ENCODE measurements around the gene KRT32.

Gene KRT32

GRCh38 chr17:41491476-41491875, 24.3 kb upstream of the KRT32 start:
- TF ChIP-seq TAF1 (IDR thresholded peaks at IDR 0.05; ENCODE audit: low read depth) (no peak), CEBPB (IDR thresholded peaks at IDR 0.05) (no peak), REST (IDR thresholded peaks at IDR 0.05; ENCODE audit: low read depth) (no peak), NFIC (IDR thresholded peaks at IDR 0.05) (no peak), CREB1 (IDR thresholded peaks at IDR 0.05; ENCODE audit: low read depth) (no peak), FOXM1 (IDR thresholded peaks at IDR 0.05; ENCODE audit: borderline replicate concordance, low read depth) (no peak), MAX (IDR thresholded peaks at IDR 0.05) (no peak), ZBTB7A (IDR thresholded peaks at IDR 0.05; ENCODE audit: low read depth) (no peak), EGR1 (IDR thresholded peaks at IDR 0.05) (no peak), TEAD4 (IDR thresholded peaks at IDR 0.05) (no peak), RAD21 (IDR thresholded peaks at IDR 0.05; ENCODE audit: low read depth) (no peak), EP300 (IDR thresholded peaks at IDR 0.05; ENCODE audit: borderline replicate concordance) (no peak), TCF12 (IDR thresholded peaks at IDR 0.05; ENCODE audit: low read depth) (no peak), YY1 (IDR thresholded peaks at IDR 0.05; ENCODE audit: low read depth) (no peak)
- TF ChIP-seq, protein P1, sequence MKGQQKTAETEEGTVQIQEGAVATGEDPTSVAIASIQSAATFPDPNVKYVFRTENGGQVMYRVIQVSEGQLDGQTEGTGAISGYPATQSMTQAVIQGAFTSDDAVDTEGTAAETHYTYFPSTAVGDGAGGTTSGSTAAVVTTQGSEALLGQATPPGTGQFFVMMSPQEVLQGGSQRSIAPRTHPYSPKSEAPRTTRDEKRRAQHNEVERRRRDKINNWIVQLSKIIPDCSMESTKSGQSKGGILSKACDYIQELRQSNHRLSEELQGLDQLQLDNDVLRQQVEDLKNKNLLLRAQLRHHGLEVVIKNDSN (IDR thresholded peaks at IDR 0.05): no peak

- TF ChIP-seq MAX (IDR thresholded peaks at IDR 0.05): no peak
- no peak for TF ChIP-seq RAD21 (IDR thresholded peaks at IDR 0.05; ENCODE audit: low read depth)
- no peak for TF ChIP-seq EP300 (IDR thresholded peaks at IDR 0.05; ENCODE audit: borderline replicate concordance)
- no peak for TF ChIP-seq EGR1 (IDR thresholded peaks at IDR 0.05)
- TF ChIP-seq TEAD4 (IDR thresholded peaks at IDR 0.05): no peak
- no peak for TF ChIP-seq TCF12 (IDR thresholded peaks at IDR 0.05; ENCODE audit: low read depth)
- TF ChIP-seq FOXM1 (IDR thresholded peaks at IDR 0.05; ENCODE audit: borderline replicate concordance, low read depth): no peak
- TF ChIP-seq YY1 (IDR thresholded peaks at IDR 0.05; ENCODE audit: low read depth): no peak
- TF ChIP-seq ZBTB7A (IDR thresholded peaks at IDR 0.05; ENCODE audit: low read depth): no peak
- TF ChIP-seq, protein P1 (IDR thresholded peaks at IDR 0.05): no peak
- TF ChIP-seq REST (IDR thresholded peaks at IDR 0.05; ENCODE audit: low read depth): no peak
- TF ChIP-seq CREB1 (IDR thresholded peaks at IDR 0.05; ENCODE audit: low read depth): no peak
- no peak for TF ChIP-seq CEBPB (IDR thresholded peaks at IDR 0.05)
- TF ChIP-seq TAF1 (IDR thresholded peaks at IDR 0.05; ENCODE audit: low read depth): no peak
- TF ChIP-seq NFIC (IDR thresholded peaks at IDR 0.05): no peak
Observed at GRCh38 chr17:41490000-41490990, 23.1 kb upstream of the KRT32 start.

DNA sequence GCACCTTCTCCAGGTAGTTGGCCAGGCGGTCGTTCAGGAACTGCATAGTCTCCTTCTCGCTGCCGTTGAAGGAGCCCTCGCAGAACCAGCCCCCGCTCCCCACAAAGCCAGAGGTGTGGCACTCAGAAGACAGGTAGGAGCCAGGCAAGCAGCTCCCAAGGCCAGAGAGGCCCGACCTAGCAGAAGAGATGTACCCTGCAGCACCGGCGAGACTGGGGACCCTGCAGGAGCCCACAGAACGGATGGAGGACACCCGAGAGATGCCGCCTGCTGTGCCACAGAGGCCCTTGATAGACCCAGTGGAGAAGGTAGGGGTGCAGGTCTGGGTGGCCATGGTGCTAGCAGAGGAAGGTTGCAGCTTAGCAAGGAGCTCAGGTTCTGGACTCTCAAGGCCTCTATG, 22.3 kb upstream of the KRT32 start, which contains the start of gene KRT36:
KRT36 (minus strand) TSS at position 380 of the 400 bp plus-strand sequence; CDS start at position 334, 46 bp downstream.
- TF ChIP-seq CREB1 (IDR thresholded peaks at IDR 0.05; ENCODE audit: low read depth) (no peak), RAD21 (IDR thresholded peaks at IDR 0.05; ENCODE audit: low read depth) (no peak), ZBTB7A (IDR thresholded peaks at IDR 0.05; ENCODE audit: low read depth) (no peak), REST (IDR thresholded peaks at IDR 0.05; ENCODE audit: low read depth) (no peak), FOXM1 (IDR thresholded peaks at IDR 0.05; ENCODE audit: borderline replicate concordance, low read depth) (no peak), NFIC (IDR thresholded peaks at IDR 0.05) (no peak), EP300 (IDR thresholded peaks at IDR 0.05; ENCODE audit: borderline replicate concordance) (no peak)

All from Ishikawa (cell line).